SJCRH30 (cell line): ENCODE data around the gene CCDC12. TPM values are rescaled to one million over a fixed set of nuclear protein-coding genes. Genes with fewer than 3 reads are reported as not detected.

Experiments used
- DNase-seq, 2 experiments: peaks; one replicate each; pipeline ENCODE4 v3.0.0-alpha.2; 2015 to 2020
- H3K27ac ChIP-seq: fragments of 250-450 bp; sonication (Bioruptor Pico); 2 replicates; pipeline ENCODE4 v1.5.1; 2020; ENCODE audit warnings: mild to moderate bottlenecking, moderate library complexity
- H3K27me3 ChIP-seq: fragments of 250-450 bp; sonication (Bioruptor Pico); 2 replicates; pipeline ENCODE4 v1.5.1; 2020; ENCODE audit warnings: mild to moderate bottlenecking, moderate library complexity
- H3K36me3 ChIP-seq: fragments of 250-450 bp; sonication (Bioruptor Pico); 2 replicates; pipeline ENCODE4 v1.5.1; 2020; ENCODE audit warnings: mild to moderate bottlenecking, moderate library complexity
- H3K4me1 ChIP-seq: fragments of 250-450 bp; sonication (Bioruptor Pico); 2 replicates; pipeline ENCODE4 v1.5.1; 2020; ENCODE audit warnings: mild to moderate bottlenecking, moderate library complexity
- H3K4me3 ChIP-seq: fragments of 250-450 bp; sonication (Bioruptor Pico); 2 replicates; pipeline ENCODE4 v1.5.1; 2020; ENCODE audit warnings: mild to moderate bottlenecking, moderate library complexity
- H3K9me3 ChIP-seq: fragments of 250-450 bp; sonication (Bioruptor Pico); replicated peaks from 2 replicates; pipeline ENCODE4 v1.5.1; 2020; ENCODE audit warnings: mild to moderate bottlenecking, moderate library complexity
- total RNA-seq: library from RNA; depleted of rRNA; stranded (reverse); fragments of >200 nt; shearing (Covaris generic); gene quantifications from 2 replicates; pipeline ENCODE4 v1.2.3, GENCODE V29; 2014; rRNA removed

The CCDC12 gene
- 30.1 and 37.8 TPM in 2 replicates for total RNA-seq

DNA sequence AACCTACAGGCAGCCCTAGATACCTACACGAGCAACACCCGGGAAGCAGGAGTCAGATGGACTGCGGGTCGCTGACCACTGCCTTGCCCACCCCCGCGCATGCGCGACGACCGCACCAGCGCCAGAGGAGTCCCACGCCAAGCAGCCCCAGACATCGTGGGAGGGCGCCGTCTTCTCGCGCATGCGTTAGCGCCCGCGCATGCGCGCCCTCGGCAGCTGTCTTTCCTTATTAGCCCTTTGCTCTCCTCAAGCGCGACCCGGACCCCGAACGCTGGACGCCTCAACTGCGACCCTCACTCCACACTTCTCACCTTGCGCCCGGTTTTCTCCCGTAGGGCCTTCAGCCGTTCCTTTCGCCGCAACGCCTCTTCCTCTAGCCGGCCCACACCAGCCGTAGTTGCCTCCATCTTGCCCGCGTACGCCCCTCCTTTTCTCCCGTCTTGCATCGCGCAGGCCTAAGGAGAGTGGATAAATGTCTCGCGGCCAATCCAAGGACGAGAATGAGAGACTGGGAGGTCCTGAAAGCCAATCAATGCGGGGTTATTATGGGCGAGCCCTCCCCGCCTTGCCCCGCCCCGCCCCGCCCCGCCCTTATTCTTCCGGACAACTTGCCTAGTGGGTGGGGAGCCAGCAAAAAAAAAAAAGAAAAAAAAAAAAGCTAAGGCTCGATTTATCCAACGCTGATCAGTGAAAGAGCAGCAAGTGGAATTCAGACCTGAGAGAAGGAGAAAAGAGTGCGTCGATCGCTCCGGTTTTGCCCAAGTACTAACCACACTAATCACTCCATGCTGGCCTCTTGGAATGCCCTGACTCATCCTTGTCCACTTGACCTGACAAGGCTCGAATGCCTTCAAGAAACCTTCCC is at the start of gene CCDC12:
Gene CCDC12, minus strand, starts transcription at position 420 of the 865 bp plus-strand sequence. Its CDS starts 13 bp downstream, at position 407.
- DNase-seq = peak; percentile 96 to 98
- Histone ChIP-seq H3K9me3 (no peaks in the 10 kb centered on the region), H3K36me3 (peaks cover 1% of the 10 kb centered on the region; the same call in 1 of the 2 replicates), H3K27me3 (no peaks in the 10 kb centered on the region), H3K4me3 (peak within 1 kb of the TSS; percentile 95), H3K27ac (peak within 1 kb of the TSS; percentile 96), H3K4me1 (peaks cover 3% of the 10 kb centered on the region; the same call in 1 of the 2 replicates)

DNA sequence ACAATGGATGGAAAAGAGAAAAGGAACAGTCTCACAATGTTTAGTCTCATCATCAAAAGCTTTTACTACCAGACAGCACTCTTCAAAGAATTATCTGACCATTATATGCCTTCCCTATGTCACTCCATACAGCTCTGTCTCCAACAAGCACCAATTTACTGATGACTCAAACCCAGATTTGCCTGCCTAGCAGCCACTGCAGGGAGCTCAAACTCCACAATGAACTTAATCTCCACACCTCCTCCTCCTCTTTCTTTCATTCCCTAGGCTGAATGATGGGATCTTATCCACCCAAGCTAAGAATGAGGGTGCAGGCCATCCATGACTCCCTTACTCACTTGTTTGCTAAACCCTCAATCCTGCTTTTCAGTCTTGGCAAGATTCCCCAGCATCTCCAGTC is 48.4 kb upstream of the CCDC12 start:
- Histone ChIP-seq H3K27me3 (no peaks in the 10 kb centered on the region), H3K27ac (no peak overlapping the region), H3K9me3 (no peaks in the 10 kb centered on the region), H3K4me1 (no peaks in the 10 kb centered on the region), H3K36me3 (peaks cover under 1% of the 10 kb centered on the region; the same call in 1 of the 2 replicates), H3K4me3 (no peak overlapping the region)
- DNase-seq = no peak

GRCh38 chr3:47022641-47023071 is 46.1 kb upstream of the CCDC12 start:
- no peak overlapping the region for H3K4me3 ChIP-seq
- H3K27me3 ChIP-seq = no peaks in the 10 kb centered on the region
- no peaks in the 10 kb centered on the region for H3K9me3 ChIP-seq
- peaks cover 10% of the 10 kb centered on the region; the same call in 1 of the 2 replicates for H3K36me3 ChIP-seq
- DNase-seq = no peak
- no peak overlapping the region for H3K27ac ChIP-seq
- H3K4me1 ChIP-seq = peaks cover 17% of the 10 kb centered on the region

DNA sequence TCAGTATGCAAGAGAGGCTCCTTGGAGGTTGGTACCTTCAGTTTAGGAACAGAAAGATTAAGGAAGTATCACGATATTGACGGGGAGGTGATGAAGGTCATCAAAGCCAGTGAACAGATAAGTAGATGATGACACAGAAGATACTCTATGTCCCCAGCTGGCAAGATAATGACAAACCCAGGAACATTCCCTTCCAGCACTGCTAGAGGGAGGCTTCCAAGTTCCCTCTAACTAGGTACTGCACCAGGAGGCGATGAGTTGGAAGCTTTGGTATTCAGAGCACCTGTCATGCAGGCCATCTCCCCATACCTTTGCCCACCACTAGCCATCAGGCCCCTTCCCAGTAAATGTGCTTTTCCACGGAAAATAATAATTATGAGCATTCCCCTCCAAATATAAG is 43.8 kb upstream of the CCDC12 start:
- peaks cover 21% of the 10 kb centered on the region for H3K36me3 ChIP-seq

DNA sequence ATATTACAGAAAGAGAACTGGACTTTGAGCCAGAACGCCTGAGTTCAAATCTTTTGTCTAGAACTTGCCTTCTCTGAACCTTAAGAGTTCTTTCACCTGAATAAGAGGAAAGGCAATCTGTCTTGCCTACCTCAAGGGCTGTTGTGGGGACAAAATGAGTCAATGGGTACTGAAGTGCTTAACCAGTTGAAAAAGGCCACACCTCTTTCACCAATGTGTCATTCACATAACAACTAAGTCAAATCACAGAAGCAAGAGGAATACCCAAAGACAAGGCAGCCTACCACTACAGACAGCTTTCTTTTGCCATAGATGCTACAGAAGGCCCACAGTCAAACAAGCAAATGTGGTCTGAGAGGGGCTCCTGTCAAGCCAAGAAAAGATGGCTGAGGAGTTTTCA is 42.7 kb upstream of the CCDC12 start:
- Histone ChIP-seq H3K9me3 (no peaks in the 10 kb centered on the region), H3K4me3 (no peak overlapping the region), H3K27me3 (no peaks in the 10 kb centered on the region), H3K4me1 (peaks cover 34% of the 10 kb centered on the region), H3K36me3 (peaks cover 21% of the 10 kb centered on the region), H3K27ac (no peak overlapping the region)
- DNase-seq = no peak

More for the DNA sequence above, 43.8 kb upstream of the CCDC12 start:
- H3K4me3 ChIP-seq = no peak overlapping the region
- DNase-seq = no peak
- H3K27me3 ChIP-seq = no peaks in the 10 kb centered on the region
- H3K27ac ChIP-seq = no peak overlapping the region
- H3K9me3 ChIP-seq = no peaks in the 10 kb centered on the region
- H3K4me1 ChIP-seq = peaks cover 34% of the 10 kb centered on the region

DNA sequence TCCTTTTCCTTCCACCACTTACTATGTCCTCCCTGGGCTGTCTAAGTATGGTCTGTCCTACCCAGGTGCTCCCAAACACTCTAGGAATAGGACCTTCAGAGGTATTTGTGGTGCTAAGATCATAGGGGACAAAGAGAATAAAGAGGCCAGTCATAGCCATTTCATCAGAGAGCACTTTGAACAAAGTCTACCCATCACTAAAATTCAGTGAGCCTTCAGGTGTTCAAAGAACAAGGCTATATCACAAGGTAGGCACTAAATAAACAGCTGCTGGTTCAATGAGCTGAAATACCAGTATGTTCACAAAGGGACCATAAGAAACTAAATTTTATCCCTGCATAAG is 41.7 kb upstream of the CCDC12 start:
- Histone ChIP-seq H3K9me3 (no peaks in the 10 kb centered on the region), H3K36me3 (peaks cover 21% of the 10 kb centered on the region), H3K4me1 (peaks cover 34% of the 10 kb centered on the region), H3K27ac (no peak overlapping the region), H3K4me3 (no peak overlapping the region), H3K27me3 (no peaks in the 10 kb centered on the region)
- DNase-seq = no peak

DNA sequence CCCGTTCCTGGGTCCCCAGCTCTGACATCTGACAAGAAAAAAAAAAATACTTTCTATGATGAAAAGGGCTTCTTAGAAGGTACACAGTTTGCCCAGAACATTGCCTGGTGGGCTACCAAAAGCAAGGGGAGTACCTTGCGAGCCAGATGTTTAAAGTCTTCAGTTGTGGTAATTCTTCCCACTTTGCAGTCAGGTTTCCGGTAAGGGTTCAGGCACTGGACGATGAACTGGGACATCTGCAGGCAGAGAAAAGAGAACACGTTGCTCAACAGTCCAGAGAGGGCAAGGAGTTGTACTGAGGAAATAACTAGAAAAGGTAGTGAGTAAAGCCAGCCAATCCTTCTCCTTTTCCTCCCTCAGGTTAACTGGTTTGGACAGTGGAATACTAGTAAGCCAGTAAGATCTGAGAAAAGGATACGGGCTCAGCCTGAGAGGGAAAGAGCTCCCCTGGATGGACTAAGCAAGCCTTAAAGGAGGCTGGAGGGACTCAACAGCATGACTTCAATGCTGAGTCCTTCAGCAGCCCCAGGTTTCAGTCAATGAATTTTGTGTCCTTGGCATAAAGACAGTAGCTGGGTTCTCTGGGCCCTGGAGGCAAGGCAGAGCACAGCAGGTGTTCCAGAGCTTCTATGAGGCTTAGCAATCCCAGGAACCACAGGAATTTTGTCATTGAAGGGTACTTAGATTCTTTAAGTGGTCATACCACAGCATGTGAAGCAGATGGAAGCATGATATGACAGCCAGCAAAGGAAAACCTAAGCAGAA is 41.1 kb upstream of the CCDC12 start:
- Histone ChIP-seq H3K27me3 (no peaks in the 10 kb centered on the region), H3K27ac (no peak overlapping the region), H3K4me3 (no peak overlapping the region), H3K4me1 (peaks cover 34% of the 10 kb centered on the region), H3K9me3 (no peaks in the 10 kb centered on the region), H3K36me3 (peaks cover 21% of the 10 kb centered on the region)
- peak; percentile 64 to 84 for DNase-seq

GRCh38 chr3:47016934-47017435 is 40.4 kb upstream of the CCDC12 start:
- H3K27ac ChIP-seq = no peak overlapping the region
- H3K4me3 ChIP-seq = no peak overlapping the region
- H3K9me3 ChIP-seq = no peaks in the 10 kb centered on the region
- peaks cover 34% of the 10 kb centered on the region for H3K4me1 ChIP-seq
- H3K36me3 ChIP-seq = peaks cover 21% of the 10 kb centered on the region
- peak in 1 of 2 experiments; percentile 40 for DNase-seq
- H3K27me3 ChIP-seq = no peaks in the 10 kb centered on the region

DNA sequence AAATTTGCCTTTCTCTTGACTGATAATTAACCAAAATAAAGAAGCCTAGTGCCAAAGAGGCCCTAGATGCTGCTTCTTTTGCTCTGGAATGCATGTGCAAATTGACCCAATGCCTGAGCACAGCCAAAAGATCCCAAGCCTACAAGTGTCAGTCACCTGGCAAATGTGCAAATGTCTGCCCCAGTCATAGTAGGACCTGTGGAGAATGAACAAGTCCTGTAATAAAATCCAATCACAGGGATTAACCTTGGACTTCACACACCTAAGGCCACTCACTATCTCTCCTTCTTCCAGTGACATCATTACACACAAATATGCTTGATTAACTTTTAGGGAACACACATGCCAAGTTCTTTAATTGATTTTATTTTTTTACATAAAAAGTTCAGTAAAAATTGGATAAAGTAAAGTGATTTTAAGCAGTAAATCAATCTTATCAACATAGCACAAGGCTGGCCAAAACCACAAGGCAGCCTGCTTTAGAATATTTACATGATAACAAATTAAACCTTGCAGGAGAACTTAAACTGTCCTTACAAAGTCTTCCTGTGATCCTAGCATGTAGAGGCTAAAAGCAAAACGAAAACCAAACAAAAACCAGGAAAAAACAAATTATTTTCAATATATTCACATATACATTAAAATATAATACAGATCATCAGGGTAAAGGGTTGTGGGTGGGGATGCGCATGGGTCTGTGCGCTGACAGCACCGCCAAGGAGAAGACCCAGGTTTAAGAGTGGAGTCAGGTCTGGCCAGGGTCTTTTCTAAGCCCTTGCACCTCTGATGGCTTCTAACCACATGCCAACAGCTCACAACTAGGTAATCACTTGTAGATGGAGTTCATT is 39.8 kb upstream of the CCDC12 start:
- Histone ChIP-seq H3K27ac (no peak overlapping the region), H3K4me3 (no peak overlapping the region), H3K27me3 (no peaks in the 10 kb centered on the region), H3K4me1 (peaks cover 34% of the 10 kb centered on the region), H3K9me3 (no peaks in the 10 kb centered on the region), H3K36me3 (peaks cover 21% of the 10 kb centered on the region)
- DNase-seq = no peak

GRCh38 chr3:47015151-47015550 is 38.6 kb upstream of the CCDC12 start:
- H3K27me3 ChIP-seq = no peaks in the 10 kb centered on the region
- peaks cover 21% of the 10 kb centered on the region for H3K36me3 ChIP-seq
- peaks cover 34% of the 10 kb centered on the region for H3K4me1 ChIP-seq
- H3K9me3 ChIP-seq = no peaks in the 10 kb centered on the region
- H3K27ac ChIP-seq = no peak overlapping the region
- no peak overlapping the region for H3K4me3 ChIP-seq
- no peak for DNase-seq

- H3K9me3 ChIP-seq = no peaks in the 10 kb centered on the region
- no peak overlapping the region for H3K27ac ChIP-seq
- peaks cover 11% of the 10 kb centered on the region for H3K36me3 ChIP-seq
- peaks cover 29% of the 10 kb centered on the region for H3K4me1 ChIP-seq
- no peaks in the 10 kb centered on the region for H3K27me3 ChIP-seq
- H3K4me3 ChIP-seq = no peak overlapping the region
- DNase-seq = no peak
Observed at GRCh38 chr3:47014036-47014435, 37.5 kb upstream of the CCDC12 start.

DNA sequence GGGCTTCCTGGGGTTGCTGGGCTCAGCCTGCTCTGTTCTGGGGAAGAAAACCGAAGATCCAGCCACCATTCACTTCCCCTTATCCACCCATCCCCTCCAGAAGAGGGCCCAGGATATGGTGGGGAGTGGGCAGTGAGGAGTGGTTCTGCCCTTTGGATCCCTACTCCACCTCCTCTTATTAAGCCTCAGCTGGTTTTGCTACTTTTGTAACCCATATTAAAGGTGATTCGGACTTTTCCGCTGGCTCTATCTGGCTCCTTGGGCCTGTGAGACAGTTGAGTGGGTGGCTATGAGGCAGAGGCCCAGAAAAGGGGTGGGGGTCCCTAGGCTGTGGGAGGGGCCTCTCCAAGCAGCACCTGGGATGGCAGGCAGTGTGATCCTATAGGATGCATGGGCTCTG is 36.7 kb upstream of the CCDC12 start:
- peaks cover 21% of the 10 kb centered on the region for H3K4me1 ChIP-seq
- H3K27me3 ChIP-seq = no peaks in the 10 kb centered on the region
- H3K36me3 ChIP-seq = peaks cover 11% of the 10 kb centered on the region
- H3K9me3 ChIP-seq = no peaks in the 10 kb centered on the region
- no peak overlapping the region for H3K27ac ChIP-seq
- H3K4me3 ChIP-seq = no peak overlapping the region
- DNase-seq = no peak

DNA sequence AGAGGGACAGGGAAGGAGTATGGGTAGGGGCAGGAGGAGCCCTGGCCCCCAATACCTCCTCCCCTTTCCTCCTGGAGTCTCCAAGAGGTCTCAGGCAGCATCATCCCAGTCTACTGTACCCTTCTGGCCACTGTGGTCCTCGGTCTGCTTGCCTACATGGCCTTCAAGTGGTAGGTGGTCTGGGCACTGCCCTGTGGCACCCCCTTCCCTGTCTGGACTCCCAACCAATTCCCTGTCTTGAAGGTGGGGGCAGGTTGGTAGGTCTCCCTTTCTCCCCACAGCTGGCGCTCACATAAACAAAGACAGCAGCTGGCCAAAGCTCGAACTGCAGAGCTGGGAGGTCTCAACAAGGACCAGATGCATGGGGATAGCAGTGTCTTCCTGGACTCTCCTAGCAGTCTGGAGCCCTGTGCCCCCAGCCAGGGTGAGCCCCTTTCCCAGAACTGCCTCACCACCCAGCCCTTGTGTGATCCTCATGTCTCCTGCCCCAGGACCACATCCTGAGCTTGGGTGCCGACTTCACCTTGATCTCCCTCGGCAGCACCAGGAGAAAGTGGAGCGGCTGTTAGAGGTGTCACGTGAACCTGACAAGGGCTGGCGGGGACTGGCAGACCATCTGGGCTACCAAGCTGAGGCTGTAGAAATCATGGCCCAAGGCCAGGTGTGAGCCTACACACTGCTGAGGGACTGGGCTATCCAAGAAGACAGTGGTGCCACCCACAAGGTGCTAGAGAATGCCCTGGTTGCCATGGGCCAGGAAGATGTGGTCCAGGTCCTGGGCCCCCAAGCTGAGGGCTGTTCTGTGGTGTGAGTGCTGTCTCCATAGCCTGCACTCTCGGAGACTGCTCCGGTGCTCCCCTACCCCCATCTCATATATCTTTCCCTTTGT is 36.0 kb upstream of the CCDC12 start:
- H3K27me3 ChIP-seq = no peaks in the 10 kb centered on the region
- no peaks in the 10 kb centered on the region for H3K9me3 ChIP-seq
- no peak overlapping the region for H3K27ac ChIP-seq
- peaks cover 17% of the 10 kb centered on the region for H3K4me1 ChIP-seq
- no peak for DNase-seq
- peaks cover 11% of the 10 kb centered on the region for H3K36me3 ChIP-seq
- H3K4me3 ChIP-seq = no peak overlapping the region
